K562 (cell line): Measurements from ENCODE around the gene KNSTRN. TPM values are rescaled to one million over a fixed set of nuclear protein-coding genes. Genes with fewer than 3 reads are reported as not detected.

Source experiments
- ASH1L ChIP-seq: fragments of 450-650 bp; IDR thresholded peaks from 2 replicates; pipeline ENCODE4 v1.6.1; 2018; ENCODE audit warnings: borderline replicate concordance, mild to moderate bottlenecking, low read depth; ENCODE audit not compliant: partially characterized antibody
- MED1 ChIP-seq: sonication (generic); formaldehyde crosslinking; IDR thresholded peaks from 2 replicates; pipeline ENCODE4 v1.8.1; 2023; ENCODE audit warnings: missing genetic modification reagents, borderline replicate concordance
- PTBP1 ChIP-seq: fragments of 200-400 bp; formaldehyde crosslinking; IDR thresholded peaks from 2 replicates; pipeline ENCODE4 v1.6.1; 2017; ENCODE audit warnings: low read depth, low read length
- TAF9B ChIP-seq: fragments of 450-650 bp; IDR thresholded peaks from 2 replicates; pipeline ENCODE4 v1.6.1; 2018; ENCODE audit warnings: mild to moderate bottlenecking; ENCODE audit not compliant: partially characterized antibody
- TAL1 ChIP-seq: fragments of 450-650 bp; IDR thresholded peaks from 2 replicates; pipeline ENCODE4 v1.6.1; 2016; ENCODE audit warnings: mild to moderate bottlenecking
- THRAP3 ChIP-seq: fragments of 450-650 bp; IDR thresholded peaks from 2 replicates; pipeline ENCODE4 v1.6.1; 2016; ENCODE audit warnings: mild to moderate bottlenecking, inconsistent platforms, borderline replicate concordance
- ZC3H4 ChIP-seq: sonication (generic); formaldehyde crosslinking; IDR thresholded peaks from 2 replicates; pipeline ENCODE4 v1.9.0; 2021; ENCODE audit warnings: missing genetic modification reagents, borderline replicate concordance
- ZKSCAN8 ChIP-seq: fragments of 200-800 bp; sonication (Bioruptor generic); IDR thresholded peaks from 2 replicates; pipeline ENCODE4 v1.6.1; 2016; ENCODE audit warnings: missing genetic modification characterization, missing compliant biosample characterization
- ZNF239 ChIP-seq: fragments of 250-450 bp; sonication (Bioruptor Pico); IDR thresholded peaks from 2 replicates; pipeline ENCODE4 v1.4.0; 2020; ENCODE audit warnings: mild to moderate bottlenecking
- ZNF431 ChIP-seq: sonication (generic); formaldehyde crosslinking; IDR thresholded peaks from 2 replicates; pipeline ENCODE4 v1.8.0; 2022; ENCODE audit warnings: mild to moderate bottlenecking, missing genetic modification reagents
- ZNF668 ChIP-seq: fragments of 250-450 bp; sonication (Bioruptor Pico); IDR thresholded peaks from 2 replicates; pipeline ENCODE4 v1.8.0; 2022; ENCODE audit warnings: mild to moderate bottlenecking, inconsistent platforms
- polyA plus RNA-seq, 8 experiments: library from polyadenylated mRNA; depleted of rRNA in 4 of 8; stranded (reverse) in 5 of 8; unstranded in 3 of 8; fragments of >200 nt; fragmentation: Nextera tagmentation in 2 of 8; fragmentation: Illumina TruSeq in 1 of 8; extraction: Ambion mirVana in 2 of 8; extraction: Trizol in 1 of 8; gene quantifications; 2 replicates each; pipeline versions ENCODE4 v1.2.1 to v1.2.3, GENCODE V29; 2011 to 2014; ENCODE audit warnings: inconsistent platforms in 1 of 8, missing spikeins in 1 of 8
- total RNA-seq, 7 experiments: library from RNA; depleted of rRNA in 6 of 7; stranded (reverse); fragments of >200 nt in 6 of 7; fragmentation: Illumina TruSeq in 2 of 7; extraction: Trizol in 2 of 7; gene quantifications; 2 replicates each; pipeline versions ENCODE4 v1.2.1 to v1.2.3, GENCODE V29; 2011 to 2021; ENCODE audit warnings: low replicate concordance in 1 of 7
- TF ChIP-seq, protein P1 (sequence below): fragments of 450-650 bp; IDR thresholded peaks from 2 replicates; pipeline ENCODE4 v1.6.1; 2016; ENCODE audit warnings: mild to moderate bottlenecking, moderate library complexity
- TF ChIP-seq, protein P2 (sequence below): conservative IDR thresholded peaks from 2 replicates; pipeline ENCODE4 v1.6.1; 2011; ENCODE audit warnings: low read depth, mild to moderate bottlenecking, low read length; ENCODE audit not compliant: control insufficient read depth

The KNSTRN gene
- total and polyA plus RNA-seq, 9 of the 15 experiments (the other 6 are each of a cell fraction or from before 2014, with no cell fraction given): 48.7 to 88.2 (median 66.3) TPM

DNA sequence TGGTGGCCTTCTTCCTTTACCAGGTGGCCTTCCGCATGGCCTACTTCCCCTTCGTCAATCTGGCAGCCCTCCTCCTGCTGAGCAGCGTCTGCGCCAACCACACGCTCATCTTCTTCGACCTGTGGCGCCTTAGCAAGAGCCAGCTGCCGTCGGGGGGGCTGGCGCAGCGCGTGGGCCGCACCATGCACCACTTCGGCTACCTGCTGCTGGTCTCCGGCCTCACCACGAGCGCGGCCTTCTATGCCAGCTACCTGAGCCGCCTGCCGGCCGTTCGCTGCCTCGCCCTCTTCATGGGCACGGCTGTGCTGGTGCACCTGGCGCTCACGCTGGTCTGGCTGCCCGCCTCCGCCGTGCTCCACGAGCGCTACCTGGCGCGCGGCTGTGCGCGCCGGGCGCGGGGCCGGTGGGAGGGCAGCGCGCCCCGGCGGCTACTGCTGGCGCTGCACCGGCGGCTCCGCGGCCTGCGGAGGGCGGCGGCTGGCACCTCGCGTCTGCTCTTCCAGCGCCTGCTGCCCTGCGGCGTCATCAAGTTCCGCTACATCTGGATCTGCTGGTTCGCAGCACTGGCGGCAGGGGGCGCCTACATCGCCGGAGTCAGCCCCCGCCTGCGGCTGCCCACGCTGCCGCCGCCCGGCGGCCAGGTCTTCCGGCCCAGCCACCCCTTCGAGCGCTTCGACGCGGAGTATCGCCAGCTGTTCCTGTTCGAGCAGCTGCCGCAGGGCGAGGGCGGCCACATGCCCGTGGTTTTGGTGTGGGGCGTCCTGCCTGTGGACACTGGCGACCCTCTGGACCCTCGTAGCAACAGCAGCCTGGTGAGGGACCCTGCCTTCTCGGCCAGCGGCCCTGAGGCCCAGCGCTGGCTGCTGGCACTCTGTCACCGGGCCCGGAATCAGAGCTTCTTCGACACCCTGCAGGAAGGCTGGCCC lies 14.6 kb upstream of the KNSTRN start (continued):
- TF ChIP-seq, protein P1, sequence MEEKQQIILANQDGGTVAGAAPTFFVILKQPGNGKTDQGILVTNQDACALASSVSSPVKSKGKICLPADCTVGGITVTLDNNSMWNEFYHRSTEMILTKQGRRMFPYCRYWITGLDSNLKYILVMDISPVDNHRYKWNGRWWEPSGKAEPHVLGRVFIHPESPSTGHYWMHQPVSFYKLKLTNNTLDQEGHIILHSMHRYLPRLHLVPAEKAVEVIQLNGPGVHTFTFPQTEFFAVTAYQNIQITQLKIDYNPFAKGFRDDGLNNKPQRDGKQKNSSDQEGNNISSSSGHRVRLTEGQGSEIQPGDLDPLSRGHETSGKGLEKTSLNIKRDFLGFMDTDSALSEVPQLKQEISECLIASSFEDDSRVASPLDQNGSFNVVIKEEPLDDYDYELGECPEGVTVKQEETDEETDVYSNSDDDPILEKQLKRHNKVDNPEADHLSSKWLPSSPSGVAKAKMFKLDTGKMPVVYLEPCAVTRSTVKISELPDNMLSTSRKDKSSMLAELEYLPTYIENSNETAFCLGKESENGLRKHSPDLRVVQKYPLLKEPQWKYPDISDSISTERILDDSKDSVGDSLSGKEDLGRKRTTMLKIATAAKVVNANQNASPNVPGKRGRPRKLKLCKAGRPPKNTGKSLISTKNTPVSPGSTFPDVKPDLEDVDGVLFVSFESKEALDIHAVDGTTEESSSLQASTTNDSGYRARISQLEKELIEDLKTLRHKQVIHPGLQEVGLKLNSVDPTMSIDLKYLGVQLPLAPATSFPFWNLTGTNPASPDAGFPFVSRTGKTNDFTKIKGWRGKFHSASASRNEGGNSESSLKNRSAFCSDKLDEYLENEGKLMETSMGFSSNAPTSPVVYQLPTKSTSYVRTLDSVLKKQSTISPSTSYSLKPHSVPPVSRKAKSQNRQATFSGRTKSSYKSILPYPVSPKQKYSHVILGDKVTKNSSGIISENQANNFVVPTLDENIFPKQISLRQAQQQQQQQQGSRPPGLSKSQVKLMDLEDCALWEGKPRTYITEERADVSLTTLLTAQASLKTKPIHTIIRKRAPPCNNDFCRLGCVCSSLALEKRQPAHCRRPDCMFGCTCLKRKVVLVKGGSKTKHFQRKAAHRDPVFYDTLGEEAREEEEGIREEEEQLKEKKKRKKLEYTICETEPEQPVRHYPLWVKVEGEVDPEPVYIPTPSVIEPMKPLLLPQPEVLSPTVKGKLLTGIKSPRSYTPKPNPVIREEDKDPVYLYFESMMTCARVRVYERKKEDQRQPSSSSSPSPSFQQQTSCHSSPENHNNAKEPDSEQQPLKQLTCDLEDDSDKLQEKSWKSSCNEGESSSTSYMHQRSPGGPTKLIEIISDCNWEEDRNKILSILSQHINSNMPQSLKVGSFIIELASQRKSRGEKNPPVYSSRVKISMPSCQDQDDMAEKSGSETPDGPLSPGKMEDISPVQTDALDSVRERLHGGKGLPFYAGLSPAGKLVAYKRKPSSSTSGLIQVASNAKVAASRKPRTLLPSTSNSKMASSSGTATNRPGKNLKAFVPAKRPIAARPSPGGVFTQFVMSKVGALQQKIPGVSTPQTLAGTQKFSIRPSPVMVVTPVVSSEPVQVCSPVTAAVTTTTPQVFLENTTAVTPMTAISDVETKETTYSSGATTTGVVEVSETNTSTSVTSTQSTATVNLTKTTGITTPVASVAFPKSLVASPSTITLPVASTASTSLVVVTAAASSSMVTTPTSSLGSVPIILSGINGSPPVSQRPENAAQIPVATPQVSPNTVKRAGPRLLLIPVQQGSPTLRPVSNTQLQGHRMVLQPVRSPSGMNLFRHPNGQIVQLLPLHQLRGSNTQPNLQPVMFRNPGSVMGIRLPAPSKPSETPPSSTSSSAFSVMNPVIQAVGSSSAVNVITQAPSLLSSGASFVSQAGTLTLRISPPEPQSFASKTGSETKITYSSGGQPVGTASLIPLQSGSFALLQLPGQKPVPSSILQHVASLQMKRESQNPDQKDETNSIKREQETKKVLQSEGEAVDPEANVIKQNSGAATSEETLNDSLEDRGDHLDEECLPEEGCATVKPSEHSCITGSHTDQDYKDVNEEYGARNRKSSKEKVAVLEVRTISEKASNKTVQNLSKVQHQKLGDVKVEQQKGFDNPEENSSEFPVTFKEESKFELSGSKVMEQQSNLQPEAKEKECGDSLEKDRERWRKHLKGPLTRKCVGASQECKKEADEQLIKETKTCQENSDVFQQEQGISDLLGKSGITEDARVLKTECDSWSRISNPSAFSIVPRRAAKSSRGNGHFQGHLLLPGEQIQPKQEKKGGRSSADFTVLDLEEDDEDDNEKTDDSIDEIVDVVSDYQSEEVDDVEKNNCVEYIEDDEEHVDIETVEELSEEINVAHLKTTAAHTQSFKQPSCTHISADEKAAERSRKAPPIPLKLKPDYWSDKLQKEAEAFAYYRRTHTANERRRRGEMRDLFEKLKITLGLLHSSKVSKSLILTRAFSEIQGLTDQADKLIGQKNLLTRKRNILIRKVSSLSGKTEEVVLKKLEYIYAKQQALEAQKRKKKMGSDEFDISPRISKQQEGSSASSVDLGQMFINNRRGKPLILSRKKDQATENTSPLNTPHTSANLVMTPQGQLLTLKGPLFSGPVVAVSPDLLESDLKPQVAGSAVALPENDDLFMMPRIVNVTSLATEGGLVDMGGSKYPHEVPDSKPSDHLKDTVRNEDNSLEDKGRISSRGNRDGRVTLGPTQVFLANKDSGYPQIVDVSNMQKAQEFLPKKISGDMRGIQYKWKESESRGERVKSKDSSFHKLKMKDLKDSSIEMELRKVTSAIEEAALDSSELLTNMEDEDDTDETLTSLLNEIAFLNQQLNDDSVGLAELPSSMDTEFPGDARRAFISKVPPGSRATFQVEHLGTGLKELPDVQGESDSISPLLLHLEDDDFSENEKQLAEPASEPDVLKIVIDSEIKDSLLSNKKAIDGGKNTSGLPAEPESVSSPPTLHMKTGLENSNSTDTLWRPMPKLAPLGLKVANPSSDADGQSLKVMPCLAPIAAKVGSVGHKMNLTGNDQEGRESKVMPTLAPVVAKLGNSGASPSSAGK: peak; percentile 99
- TF ChIP-seq ZC3H4 (CRISPR knock-in tag) (no peak), ZNF431 (CRISPR knock-in tag) (peak; percentile 62), ZKSCAN8 (no peak), PTBP1 (no peak), TAF9B (no peak), THRAP3 (no peak), ASH1L (no peak), ZNF668 (no peak), ZNF239 (no peak), TAL1 (no peak), MED1 (CRISPR knock-in tag) (no peak)
- TF ChIP-seq, protein P2, sequence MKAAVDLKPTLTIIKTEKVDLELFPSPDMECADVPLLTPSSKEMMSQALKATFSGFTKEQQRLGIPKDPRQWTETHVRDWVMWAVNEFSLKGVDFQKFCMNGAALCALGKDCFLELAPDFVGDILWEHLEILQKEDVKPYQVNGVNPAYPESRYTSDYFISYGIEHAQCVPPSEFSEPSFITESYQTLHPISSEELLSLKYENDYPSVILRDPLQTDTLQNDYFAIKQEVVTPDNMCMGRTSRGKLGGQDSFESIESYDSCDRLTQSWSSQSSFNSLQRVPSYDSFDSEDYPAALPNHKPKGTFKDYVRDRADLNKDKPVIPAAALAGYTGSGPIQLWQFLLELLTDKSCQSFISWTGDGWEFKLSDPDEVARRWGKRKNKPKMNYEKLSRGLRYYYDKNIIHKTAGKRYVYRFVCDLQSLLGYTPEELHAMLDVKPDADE: 0 out of 2 replicates have a peak, but pooled peaks have one; percentile 49
